H9 (cell line): ENCODE measurements around the gene MAP6. TPM values are rescaled to one million over a fixed set of nuclear protein-coding genes. Genes with fewer than 3 reads are reported as not detected.

Experiments used
- DNase-seq: peaks from one replicate; pipeline ENCODE4 v3.0.0-alpha.2; 2017
- H2AFZ ChIP-seq: one replicate; pipeline ENCODE4 v1.6.1; 2013; ENCODE audit warnings: mild to moderate bottlenecking, low read length, control low read depth, moderate library complexity
- H2AK5ac ChIP-seq: 2 replicates; pipeline ENCODE4 v1.6.1; 2013; ENCODE audit warnings: low read length, control low read depth, mixed read lengths; ENCODE audit not compliant: insufficient read length
- H2BK120ac ChIP-seq: one replicate; pipeline ENCODE4 v1.6.1; 2013; ENCODE audit warnings: low read depth, mild to moderate bottlenecking, low read length, control low read depth, inconsistent platforms; ENCODE audit not compliant: poor library complexity, severe bottlenecking
- H2BK12ac ChIP-seq: 2 replicates; pipeline ENCODE4 v1.6.1; 2013; ENCODE audit warnings: low read length, control low read depth, mixed read lengths, low read depth; ENCODE audit not compliant: insufficient read length
- H2BK15ac ChIP-seq: 2 replicates; pipeline ENCODE4 v1.6.1; 2013; ENCODE audit warnings: low read depth, low read length, control low read depth
- H2BK20ac ChIP-seq: one replicate; pipeline ENCODE4 v1.6.1; 2013; ENCODE audit warnings: low read depth, mild to moderate bottlenecking, low read length, control low read depth, inconsistent platforms; ENCODE audit not compliant: poor library complexity, severe bottlenecking
- H2BK5ac ChIP-seq: 2 replicates; pipeline ENCODE4 v1.6.1; 2013; ENCODE audit warnings: low read length, control low read depth, mixed read lengths; ENCODE audit not compliant: insufficient read length
- H3K14ac ChIP-seq: 2 replicates; pipeline ENCODE4 v1.6.1; 2013; ENCODE audit warnings: low read length, control low read depth; ENCODE audit not compliant: insufficient read depth
- H3K18ac ChIP-seq: 2 replicates; pipeline ENCODE4 v1.6.1; 2013; ENCODE audit warnings: low read depth, mild to moderate bottlenecking, mixed read lengths, low read length, control low read depth; ENCODE audit not compliant: insufficient read length
- H3K23ac ChIP-seq: 2 replicates; pipeline ENCODE4 v1.6.1; 2013; ENCODE audit warnings: low read length, control low read depth, mixed read lengths, low read depth; ENCODE audit not compliant: insufficient read length
- H3K23me2 ChIP-seq: 2 replicates; pipeline ENCODE4 v1.6.1; 2013; ENCODE audit warnings: low read depth, mild to moderate bottlenecking, mixed read lengths, low read length, control low read depth; ENCODE audit not compliant: insufficient read length, poor library complexity, severe bottlenecking
- H3K27ac ChIP-seq: 2 replicates; pipeline ENCODE4 v1.5.1; 2013; ENCODE audit warnings: low read length, control low read depth, mixed read lengths, low read depth; ENCODE audit not compliant: insufficient read length
- H3K27me3 ChIP-seq: 2 replicates; pipeline ENCODE4 v1.6.1; 2013; ENCODE audit warnings: low read length, control low read depth, inconsistent platforms; ENCODE audit not compliant: insufficient read depth
- H3K4ac ChIP-seq: 2 replicates; pipeline ENCODE4 v1.6.1; 2013; ENCODE audit warnings: low read depth, mild to moderate bottlenecking, control low read depth, inconsistent platforms, low read length, moderate library complexity
- H3K4me1 ChIP-seq: 2 replicates; pipeline ENCODE4 v1.6.1; 2013; ENCODE audit warnings: low read length, control low read depth, inconsistent platforms; ENCODE audit not compliant: insufficient read depth
- H3K4me2 ChIP-seq: 2 replicates; pipeline ENCODE4 v1.6.1; 2013; ENCODE audit warnings: low read length, control low read depth, mixed read lengths; ENCODE audit not compliant: insufficient read length, insufficient read depth
- H3K56ac ChIP-seq: 2 replicates; pipeline ENCODE4 v1.6.1; 2013; ENCODE audit warnings: low read depth, mild to moderate bottlenecking, mixed read lengths, low read length, control low read depth; ENCODE audit not compliant: insufficient read length
- H3K79me1 ChIP-seq: 2 replicates; pipeline ENCODE4 v1.6.1; 2013; ENCODE audit warnings: low read depth, mild to moderate bottlenecking, moderate library complexity, low read length, control low read depth, inconsistent platforms; ENCODE audit not compliant: insufficient read depth, poor library complexity, severe bottlenecking
- H3K79me2 ChIP-seq: 2 replicates; pipeline ENCODE4 v1.6.1; 2013; ENCODE audit warnings: low read length, control low read depth, inconsistent platforms; ENCODE audit not compliant: insufficient read depth
- H3K9ac ChIP-seq: 2 replicates; pipeline ENCODE4 v1.6.1; 2013; ENCODE audit warnings: low read length, control low read depth, mixed read lengths; ENCODE audit not compliant: insufficient read length; ENCODE audit errors: extremely low read depth
- H3K9me3 ChIP-seq: one replicate; pipeline ENCODE4 v1.6.1; 2013; ENCODE audit warnings: low read depth, low read length, inconsistent platforms; ENCODE audit not compliant: control insufficient read depth
- H3T11ph ChIP-seq: one replicate; pipeline ENCODE4 v1.6.1; 2013; ENCODE audit warnings: mild to moderate bottlenecking, low read length, control low read depth, inconsistent platforms
- H4K20me1 ChIP-seq: one replicate; pipeline ENCODE4 v1.6.1; 2013; ENCODE audit not compliant: control insufficient read depth, insufficient read length, insufficient read depth
- H4K5ac ChIP-seq: 2 replicates; pipeline ENCODE4 v1.6.1; 2013; ENCODE audit warnings: low read depth, mild to moderate bottlenecking, mixed read lengths, low read length, control low read depth; ENCODE audit not compliant: insufficient read length
- H4K8ac ChIP-seq: replicated peaks from 2 replicates; pipeline ENCODE4 v1.6.1; 2013; ENCODE audit warnings: low read length, control low read depth, mixed read lengths, low read depth; ENCODE audit not compliant: insufficient read length
- H4K91ac ChIP-seq: 2 replicates; pipeline ENCODE4 v1.6.1; 2013; ENCODE audit warnings: low read depth, mild to moderate bottlenecking, moderate library complexity, mixed read lengths, low read length, control low read depth; ENCODE audit not compliant: insufficient read length
- H3K27ac Mint-ChIP-seq, 3 experiments: 2 replicates in 2 of 3; 3 replicates in 1 of 3; pipeline ENCODE4 v1.8.0; 2020 to 2021; ENCODE audit warnings: mixed read lengths in 3 of 3, mild to moderate bottlenecking in 1 of 3, moderate library complexity in 1 of 3
- H3K27me3 Mint-ChIP-seq: 2 replicates; pipeline ENCODE4 v1.8.0; 2021; ENCODE audit warnings: low read depth, mild to moderate bottlenecking, moderate library complexity, mixed read lengths
- H3K36me3 Mint-ChIP-seq, 3 experiments: 2 replicates in 2 of 3; 3 replicates in 1 of 3; pipeline ENCODE4 v1.8.0; 2020 to 2021; ENCODE audit warnings: low read depth in 3 of 3, mixed read lengths in 3 of 3; ENCODE audit not compliant: insufficient read depth in 1 of 3
- H3K4me1 Mint-ChIP-seq, 2 experiments: 2 replicates each; pipeline ENCODE4 v1.8.0; 2020; ENCODE audit warnings: mixed read lengths in 2 of 2
- H3K4me3 Mint-ChIP-seq, 2 experiments: 2 replicates in 1 of 2; 3 replicates in 1 of 2; pipeline ENCODE4 v1.8.0; 2020 to 2021; ENCODE audit warnings: mild to moderate bottlenecking in 2 of 2, mixed read lengths in 2 of 2, moderate library complexity in 1 of 2
- H3K9me3 Mint-ChIP-seq, 2 experiments: 2 replicates in 1 of 2; 3 replicates in 1 of 2; pipeline ENCODE4 v1.8.0; 2020; ENCODE audit warnings: mild to moderate bottlenecking in 2 of 2, mixed read lengths in 2 of 2, moderate library complexity in 1 of 2
- WGBS: extraction: QIAGEN DNeasy Blood & Tissue Kit; methylation state at CpG from one replicate; pipeline ENCODE4 v1.1.7; 2013; ENCODE audit warnings: missing lambda C conversion rate, low lambda C conversion rate, mixed read lengths; ENCODE audit not compliant: insufficient read length; ENCODE audit errors: extremely low coverage; 5-methylcytosine and 5-hydroxymethylcytosine counted together
- total RNA-seq: library from RNA; stranded (reverse); gene quantifications from 2 replicates; pipeline ENCODE4 v1.2.1, GENCODE V29; 2021
- TF ChIP-seq, protein P1 (sequence below): fragments of 200-600 bp; sonication (generic); conservative IDR thresholded peaks from 3 replicates; pipeline ENCODE4 v1.8.0; 2021; ENCODE audit warnings: antibody characterized with exemption, mild to moderate bottlenecking

MAP6 gene
- total RNA-seq, 1 experiment from 2014 or later: 0.77 TPM

DNA sequence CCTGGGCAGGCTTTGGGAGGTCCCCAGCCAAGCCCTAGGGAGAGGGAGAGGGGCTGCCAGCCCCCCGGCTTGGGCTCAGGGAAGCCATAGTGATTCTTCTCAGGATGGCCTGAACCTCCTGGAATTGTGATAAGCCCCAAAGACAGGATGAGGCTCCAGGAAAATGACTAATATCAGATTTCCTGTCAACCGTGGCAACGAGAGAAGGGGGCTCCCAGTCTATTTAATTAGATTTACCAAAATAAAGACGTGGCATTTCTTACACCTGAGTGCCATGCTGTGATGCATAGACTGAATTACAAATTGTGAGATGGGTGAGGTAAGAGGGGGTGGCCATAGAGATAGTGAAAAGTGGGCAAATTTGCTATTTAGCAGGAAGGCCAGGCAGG lies 86.3 kb downstream of the MAP6 start:
- Histone ChIP-seq H4K5ac (no peak overlapping the region), H3K79me2 (no peaks in the 10 kb centered on the region), H3K4ac (no peak overlapping the region), H2BK120ac (no peak overlapping the region), H4K91ac (no peak overlapping the region), H4K20me1 (no peaks in the 10 kb centered on the region), H2BK15ac (no peak overlapping the region), H3K18ac (no peak overlapping the region), H3K9me3 (no peaks in the 10 kb centered on the region), H3K79me1 (no peaks in the 10 kb centered on the region), H2BK20ac (no peak overlapping the region), H3K27ac (no peak overlapping the region), H3K27me3 (no peaks in the 10 kb centered on the region), H3K9ac (no peak overlapping the region), H3K4me1 (no peaks in the 10 kb centered on the region; the same call in 1 of the 2 replicates), H3K23me2 (peaks cover 8% of the 10 kb centered on the region), H3K4me2 (peak overlapping the region; percentile 56), H2BK12ac (no peak overlapping the region), H3K14ac (no peak overlapping the region), H2AK5ac (no peak overlapping the region), H2AFZ (no peak overlapping the region), H3T11ph (no peak overlapping the region), H4K8ac (no peak overlapping the region), H2BK5ac (no peak overlapping the region), H3K56ac (no peak overlapping the region), H3K23ac (no peak overlapping the region)
- no CpG with 5 or more reads among the region's 4 CpGs for WGBS
- Mint-ChIP-seq H3K27me3 (peaks cover 15% of the 10 kb centered on the region), H3K9me3 (no peaks in the 10 kb centered on the region), H3K27ac (no peak overlapping the region), H3K4me1 (peaks cover 17 to 23% of the 10 kb centered on the region in 2 experiments), H3K36me3 (no peaks in the 10 kb centered on the region; a peak in 2 of 7 replicates), H3K4me3 (peak overlapping the region; percentile 73 to 78)
- no peak for DNase-seq
- TF ChIP-seq, protein P1, sequence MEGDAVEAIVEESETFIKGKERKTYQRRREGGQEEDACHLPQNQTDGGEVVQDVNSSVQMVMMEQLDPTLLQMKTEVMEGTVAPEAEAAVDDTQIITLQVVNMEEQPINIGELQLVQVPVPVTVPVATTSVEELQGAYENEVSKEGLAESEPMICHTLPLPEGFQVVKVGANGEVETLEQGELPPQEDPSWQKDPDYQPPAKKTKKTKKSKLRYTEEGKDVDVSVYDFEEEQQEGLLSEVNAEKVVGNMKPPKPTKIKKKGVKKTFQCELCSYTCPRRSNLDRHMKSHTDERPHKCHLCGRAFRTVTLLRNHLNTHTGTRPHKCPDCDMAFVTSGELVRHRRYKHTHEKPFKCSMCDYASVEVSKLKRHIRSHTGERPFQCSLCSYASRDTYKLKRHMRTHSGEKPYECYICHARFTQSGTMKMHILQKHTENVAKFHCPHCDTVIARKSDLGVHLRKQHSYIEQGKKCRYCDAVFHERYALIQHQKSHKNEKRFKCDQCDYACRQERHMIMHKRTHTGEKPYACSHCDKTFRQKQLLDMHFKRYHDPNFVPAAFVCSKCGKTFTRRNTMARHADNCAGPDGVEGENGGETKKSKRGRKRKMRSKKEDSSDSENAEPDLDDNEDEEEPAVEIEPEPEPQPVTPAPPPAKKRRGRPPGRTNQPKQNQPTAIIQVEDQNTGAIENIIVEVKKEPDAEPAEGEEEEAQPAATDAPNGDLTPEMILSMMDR: no peak
